ENCODE results near the gene DHRS1. TPM values are rescaled to one million over a fixed set of nuclear protein-coding genes. Genes with fewer than 3 reads are reported as not detected.

Gene DHRS1
- total and polyA plus RNA-seq, 9 of the 15 experiments (the other 6 are each of a cell fraction or from before 2014, with no cell fraction given): 7.3 to 33.6 (median 13.3) TPM

DNA sequence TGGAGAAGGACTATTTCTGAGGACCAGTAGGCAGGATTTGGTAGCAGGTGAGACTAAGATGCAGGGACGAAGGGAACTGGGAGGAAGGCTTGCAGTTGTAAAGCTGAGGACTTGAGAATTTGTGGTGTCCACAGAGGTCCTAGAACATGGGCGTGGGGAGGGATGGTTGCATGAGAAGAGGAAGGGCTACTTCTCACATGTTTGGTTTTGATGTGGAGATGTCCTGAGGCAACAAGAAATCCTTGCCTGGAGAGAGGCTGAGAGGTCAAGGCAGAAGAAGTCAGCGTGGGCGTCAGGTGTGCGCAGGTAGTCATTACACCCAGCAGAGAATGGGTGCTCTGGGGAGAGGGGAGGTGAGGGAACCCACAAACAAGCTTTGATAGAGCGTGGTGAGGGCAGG, 22.5 kb downstream of the DHRS1 start:
- BruUV-seq (replicated peaks): no TSS peak
- H3K27me3 ChIP-seq (ENCODE audit: control insufficient read depth in 2 of 2, insufficient read depth in 2 of 2, low read length in 2 of 2): no peaks in the 10 kb centered on the region
- H3K4me3 ChIP-seq: no peak overlapping the region
- ATAC-seq (no peak), FAIRE-seq (no peak), DNase-seq (ENCODE audit: extremely low read depth in 1 of 4, low spot score in 3 of 4) (no peak)
- no peak overlapping the region for H3K27ac ChIP-seq (ENCODE audit: extremely low read depth, low read depth, low read length)
- H3K9ac ChIP-seq (ENCODE audit: insufficient read depth in 1 of 2, low read depth in 2 of 2, low read length in 2 of 2): no peak overlapping the region
- no peak overlapping the region for H3K4me2 ChIP-seq (ENCODE audit: insufficient read depth, low read length)
- intact Hi-C loops (cut with micrococcal nuclease) (no loop called here), in situ Hi-C loops (cut with MboI) (no loop called here)
- no peaks in the 10 kb centered on the region for H3K79me2 ChIP-seq (ENCODE audit: control insufficient read depth, insufficient read depth, low read length)
- ChIA-PET POLR2A (no interaction called here), CTCF (ENCODE audit: low intra/inter-chr PET ratio) (no interaction called here)
- TF ChIP-seq, protein P1, sequence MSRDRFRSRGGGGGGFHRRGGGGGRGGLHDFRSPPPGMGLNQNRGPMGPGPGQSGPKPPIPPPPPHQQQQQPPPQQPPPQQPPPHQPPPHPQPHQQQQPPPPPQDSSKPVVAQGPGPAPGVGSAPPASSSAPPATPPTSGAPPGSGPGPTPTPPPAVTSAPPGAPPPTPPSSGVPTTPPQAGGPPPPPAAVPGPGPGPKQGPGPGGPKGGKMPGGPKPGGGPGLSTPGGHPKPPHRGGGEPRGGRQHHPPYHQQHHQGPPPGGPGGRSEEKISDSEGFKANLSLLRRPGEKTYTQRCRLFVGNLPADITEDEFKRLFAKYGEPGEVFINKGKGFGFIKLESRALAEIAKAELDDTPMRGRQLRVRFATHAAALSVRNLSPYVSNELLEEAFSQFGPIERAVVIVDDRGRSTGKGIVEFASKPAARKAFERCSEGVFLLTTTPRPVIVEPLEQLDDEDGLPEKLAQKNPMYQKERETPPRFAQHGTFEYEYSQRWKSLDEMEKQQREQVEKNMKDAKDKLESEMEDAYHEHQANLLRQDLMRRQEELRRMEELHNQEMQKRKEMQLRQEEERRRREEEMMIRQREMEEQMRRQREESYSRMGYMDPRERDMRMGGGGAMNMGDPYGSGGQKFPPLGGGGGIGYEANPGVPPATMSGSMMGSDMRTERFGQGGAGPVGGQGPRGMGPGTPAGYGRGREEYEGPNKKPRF (IDR thresholded peaks at IDR 0.05; ENCODE audit: low read depth, low read length): no peak
- TF ChIP-seq PHTF2 (CRISPR knock-in tag; IDR thresholded peaks at IDR 0.05) (no peak), HDGF (IDR thresholded peaks at IDR 0.05) (no peak), U2AF1 (optimal IDR thresholded peaks at IDR 0.05; ENCODE audit: low read depth, low read length) (no peak), ARID4B (CRISPR knock-in tag; IDR thresholded peaks at IDR 0.05) (no peak), TRIM24 (IDR thresholded peaks at IDR 0.05) (no peak)
- TF ChIP-seq, protein P2, sequence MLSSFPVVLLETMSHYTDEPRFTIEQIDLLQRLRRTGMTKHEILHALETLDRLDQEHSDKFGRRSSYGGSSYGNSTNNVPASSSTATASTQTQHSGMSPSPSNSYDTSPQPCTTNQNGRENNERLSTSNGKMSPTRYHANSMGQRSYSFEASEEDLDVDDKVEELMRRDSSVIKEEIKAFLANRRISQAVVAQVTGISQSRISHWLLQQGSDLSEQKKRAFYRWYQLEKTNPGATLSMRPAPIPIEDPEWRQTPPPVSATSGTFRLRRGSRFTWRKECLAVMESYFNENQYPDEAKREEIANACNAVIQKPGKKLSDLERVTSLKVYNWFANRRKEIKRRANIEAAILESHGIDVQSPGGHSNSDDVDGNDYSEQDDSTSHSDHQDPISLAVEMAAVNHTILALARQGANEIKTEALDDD (IDR thresholded peaks at IDR 0.05): no peak
- TF ChIP-seq, protein P3, sequence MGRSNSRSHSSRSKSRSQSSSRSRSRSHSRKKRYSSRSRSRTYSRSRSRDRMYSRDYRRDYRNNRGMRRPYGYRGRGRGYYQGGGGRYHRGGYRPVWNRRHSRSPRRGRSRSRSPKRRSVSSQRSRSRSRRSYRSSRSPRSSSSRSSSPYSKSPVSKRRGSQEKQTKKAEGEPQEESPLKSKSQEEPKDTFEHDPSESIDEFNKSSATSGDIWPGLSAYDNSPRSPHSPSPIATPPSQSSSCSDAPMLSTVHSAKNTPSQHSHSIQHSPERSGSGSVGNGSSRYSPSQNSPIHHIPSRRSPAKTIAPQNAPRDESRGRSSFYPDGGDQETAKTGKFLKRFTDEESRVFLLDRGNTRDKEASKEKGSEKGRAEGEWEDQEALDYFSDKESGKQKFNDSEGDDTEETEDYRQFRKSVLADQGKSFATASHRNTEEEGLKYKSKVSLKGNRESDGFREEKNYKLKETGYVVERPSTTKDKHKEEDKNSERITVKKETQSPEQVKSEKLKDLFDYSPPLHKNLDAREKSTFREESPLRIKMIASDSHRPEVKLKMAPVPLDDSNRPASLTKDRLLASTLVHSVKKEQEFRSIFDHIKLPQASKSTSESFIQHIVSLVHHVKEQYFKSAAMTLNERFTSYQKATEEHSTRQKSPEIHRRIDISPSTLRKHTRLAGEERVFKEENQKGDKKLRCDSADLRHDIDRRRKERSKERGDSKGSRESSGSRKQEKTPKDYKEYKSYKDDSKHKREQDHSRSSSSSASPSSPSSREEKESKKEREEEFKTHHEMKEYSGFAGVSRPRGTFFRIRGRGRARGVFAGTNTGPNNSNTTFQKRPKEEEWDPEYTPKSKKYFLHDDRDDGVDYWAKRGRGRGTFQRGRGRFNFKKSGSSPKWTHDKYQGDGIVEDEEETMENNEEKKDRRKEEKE (IDR thresholded peaks at IDR 0.05; ENCODE audit: borderline replicate concordance in 1 of 2, control insufficient read depth in 1 of 2, low read depth in 2 of 2, low read length in 1 of 2): no peak
- TF ChIP-seq, protein P4, sequence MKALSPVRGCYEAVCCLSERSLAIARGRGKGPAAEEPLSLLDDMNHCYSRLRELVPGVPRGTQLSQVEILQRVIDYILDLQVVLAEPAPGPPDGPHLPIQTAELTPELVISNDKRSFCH (CRISPR knock-in tag; IDR thresholded peaks at IDR 0.05): no peak
- TF ChIP-seq, protein P4 (tag; IDR thresholded peaks at IDR 0.05): no peak
- H3K36me3 ChIP-seq (ENCODE audit: control insufficient read depth, insufficient read depth, low read length): no peaks in the 10 kb centered on the region; the same call in 2 of the 3 replicates
- peaks cover 16 to 26% of the 10 kb centered on the region in 2 experiments; a peak in 4 of 5 replicates for H3K4me1 ChIP-seq (replicated peaks in 1 of 2; ENCODE audit: control insufficient read depth in 2 of 2, insufficient read depth in 2 of 2, low read length in 2 of 2)
- 71% methylated on average over 4 of the region's 6 CpGs for WGBS (ENCODE audit: insufficient coverage, low coverage, missing lambda C conversion rate)
- H3K9me3 ChIP-seq (replicated peaks; ENCODE audit: control insufficient read depth, insufficient read depth, low read depth, low read length): no peaks in the 10 kb centered on the region
- no peaks in the 10 kb centered on the region for H4K20me1 ChIP-seq (replicated peaks; ENCODE audit: control insufficient read depth, insufficient read depth, low read length)
- no peak overlapping the region for H2AFZ ChIP-seq (ENCODE audit: low read depth, low read length)
- peaks cover 2% of the 10 kb centered on the region for H3K9me1 ChIP-seq (ENCODE audit: control insufficient read depth, insufficient read depth, low read length)

Data from K562 (cell line).